Stimulated activated CD4-positive, alpha-beta T cell treated with anti-CD3 and anti-CD28 coated beads, Interleukin-2, amount 100 ng/mL, for 4 hours (primary cell): Measurements from ENCODE around the gene ESAM.
A peak's percentile ranks its signal among the peaks of the same experiment; 100 is the strongest.

Source experiments
- DNase-seq: peaks from one replicate; pipeline ENCODE4 v3.0.0-alpha.2; 2020; ENCODE audit warnings: low read depth

The ESAM gene

GRCh38 chr11:124752471-124753102 lies 9.5 kb downstream of the ESAM start:
- no peak for DNase-seq

GRCh38 chr11:124751741-124752470 lies 10.2 kb downstream of the ESAM start, which contains the start of gene VSIG2:
Gene VSIG2, minus strand, starts transcription at chr11:124752255. Its CDS starts 118 bp downstream, at chr11:124752137.
- DNase-seq: no peak

GRCh38 chr11:124751391-124751740 lies 10.7 kb downstream of the ESAM start:
- DNase-seq: no peak

- DNase-seq: no peak
Observed at GRCh38 chr11:124749912-124750311, 12.2 kb downstream of the ESAM start.

- no peak for DNase-seq
Observed at GRCh38 chr11:124748481-124749343, 13.4 kb downstream of the ESAM start.

- DNase-seq: no peak
Observed at GRCh38 chr11:124748100-124748418, 14.0 kb downstream of the ESAM start.

GRCh38 chr11:124747406-124748099 lies 14.5 kb downstream of the ESAM start:
- no peak for DNase-seq

GRCh38 chr11:124746621-124747243 lies 15.4 kb downstream of the ESAM start:
- DNase-seq: peak; percentile 67

GRCh38 chr11:124745835-124746620 lies 16.1 kb downstream of the ESAM start:
- DNase-seq: no peak

- no peak for DNase-seq
Observed at GRCh38 chr11:124745270-124745834, 16.7 kb downstream of the ESAM start.

GRCh38 chr11:124743050-124743449 lies 19.0 kb downstream of the ESAM start:
- DNase-seq: no peak

- DNase-seq: no peak
Observed at GRCh38 chr11:124742555-124742954, 19.5 kb downstream of the ESAM start.

GRCh38 chr11:124740277-124740882 lies 21.7 kb downstream of the ESAM start:
- DNase-seq: peak; percentile 35

- DNase-seq: peak; percentile 73
Observed at GRCh38 chr11:124739479-124740276, 22.4 kb downstream of the ESAM start, which contains the start of gene NRGN. Gene NRGN, plus strand, starts transcription at chr11:124739942. Its CDS starts 143 bp downstream, at chr11:124740085.

GRCh38 chr11:124738713-124739478 lies 23.2 kb downstream of the ESAM start:
- DNase-seq: no peak

- no peak for DNase-seq
Observed at GRCh38 chr11:124737638-124738305, 24.3 kb downstream of the ESAM start.

- DNase-seq: no peak
Observed at GRCh38 chr11:124736736-124737135, 25.4 kb downstream of the ESAM start.

- DNase-seq: no peak
Observed at GRCh38 chr11:124732230-124732629, 29.9 kb downstream of the ESAM start.
